Activated CD8-positive, alpha-beta memory T cell treated with anti-CD3 and anti-CD28 coated beads, Interleukin-2, amount 10 ng/mL, durations not matched to agents 7 days and 5 days (primary cell): ENCODE measurements around the gene PAX2. TPM values are rescaled to one million over a fixed set of nuclear protein-coding genes. Genes with fewer than 3 reads are reported as not detected.
A peak's percentile ranks its signal among the peaks of the same experiment; 100 is the strongest.

Experiments
- ATAC-seq: fragments of 150-1000 bp; cut with Tn5 transposase; one replicate; pipeline ENCODE4 v1.10.0; 2021; ENCODE audit warnings: moderate library complexity
- CTCF ChIA-PET: fragments of 350-600 bp; sonication (Branson Sonifier 250); formaldehyde crosslinking; loops from one replicate; lab custom pipeline; 2021; ENCODE audit warnings: antibody characterized with exemption; lab: Charles Lee
- DNase-seq: peaks from one replicate; pipeline ENCODE4 v3.0.0-alpha.2; 2020
- H3K27ac Mint-ChIP-seq: one replicate; pipeline ENCODE4 v1.8.0; 2021; ENCODE audit warnings: mild to moderate bottlenecking, mixed read lengths
- H3K27me3 Mint-ChIP-seq: one replicate; pipeline ENCODE4 v1.8.0; 2021; ENCODE audit warnings: mixed read lengths
- H3K36me3 Mint-ChIP-seq: one replicate; pipeline ENCODE4 v1.8.0; 2021; ENCODE audit warnings: mild to moderate bottlenecking, mixed read lengths
- H3K4me1 Mint-ChIP-seq: one replicate; pipeline ENCODE4 v1.8.0; 2021; ENCODE audit warnings: mixed read lengths
- H3K4me3 Mint-ChIP-seq: one replicate; pipeline ENCODE4 v1.8.0; 2021; ENCODE audit warnings: mild to moderate bottlenecking, moderate library complexity, mixed read lengths
- H3K9me3 Mint-ChIP-seq: one replicate; pipeline ENCODE4 v1.8.0; 2022; ENCODE audit warnings: low read depth, mixed read lengths
- total RNA-seq, 2 experiments: library from RNA; stranded (reverse); gene quantifications; one replicate each; pipeline ENCODE4 v1.2.3, GENCODE V29; 2021

PAX2 gene
- total RNA-seq, 2 experiments from 2014 or later = not detected

- Mint-ChIP-seq H3K27me3 (peaks cover 55% of the 10 kb centered on the region), H3K9me3 (no peaks in the 10 kb centered on the region), H3K27ac (no peak overlapping the region), H3K4me3 (no peak overlapping the region), H3K4me1 (peaks cover 2% of the 10 kb centered on the region), H3K36me3 (no peaks in the 10 kb centered on the region)
- no peak for ATAC-seq
- no peak for DNase-seq
- CTCF ChIA-PET = no interaction called here
Observed at GRCh38 chr10:100864036-100864885, 118.9 kb downstream of the PAX2 start.

GRCh38 chr10:100864978-100865377 is 119.6 kb downstream of the PAX2 start:
- ATAC-seq (no peak), DNase-seq (no peak)
- CTCF ChIA-PET = no interaction called here
- Mint-ChIP-seq H3K36me3 (no peaks in the 10 kb centered on the region), H3K4me1 (peaks cover 2% of the 10 kb centered on the region), H3K27me3 (peaks cover 53% of the 10 kb centered on the region), H3K27ac (no peak overlapping the region), H3K9me3 (no peaks in the 10 kb centered on the region), H3K4me3 (no peak overlapping the region)

GRCh38 chr10:100866010-100866409 is 120.6 kb downstream of the PAX2 start:
- Mint-ChIP-seq H3K27me3 (peaks cover 47% of the 10 kb centered on the region), H3K27ac (no peak overlapping the region), H3K9me3 (no peaks in the 10 kb centered on the region), H3K4me1 (peaks cover 2% of the 10 kb centered on the region), H3K36me3 (no peaks in the 10 kb centered on the region), H3K4me3 (no peak overlapping the region)
- DNase-seq (no peak), ATAC-seq (no peak)
- CTCF ChIA-PET = interaction anchor here (0.6 kb wide), 1 partner anchor 154 kb away, joined by 3 read pairs; no protein-coding TSS in a partner anchor

GRCh38 chr10:100866575-100867098 is 121.3 kb downstream of the PAX2 start:
- H3K36me3 Mint-ChIP-seq = no peaks in the 10 kb centered on the region
- DNase-seq (no peak), ATAC-seq (no peak)
- no peak overlapping the region for H3K27ac Mint-ChIP-seq
- peaks cover 2% of the 10 kb centered on the region for H3K4me1 Mint-ChIP-seq
- H3K4me3 Mint-ChIP-seq = no peak overlapping the region
- H3K27me3 Mint-ChIP-seq = peaks cover 42% of the 10 kb centered on the region
- H3K9me3 Mint-ChIP-seq = no peaks in the 10 kb centered on the region
- CTCF ChIA-PET = no interaction called here

- H3K4me1 Mint-ChIP-seq = peaks cover 2% of the 10 kb centered on the region
- H3K36me3 Mint-ChIP-seq = no peaks in the 10 kb centered on the region
- H3K27me3 Mint-ChIP-seq = peaks cover 38% of the 10 kb centered on the region
- no peak overlapping the region for H3K27ac Mint-ChIP-seq
- H3K4me3 Mint-ChIP-seq = no peak overlapping the region
- no peaks in the 10 kb centered on the region for H3K9me3 Mint-ChIP-seq
- no peak for ATAC-seq
- CTCF ChIA-PET = no interaction called here
- DNase-seq = no peak
Observed at GRCh38 chr10:100867261-100867963, 122.0 kb downstream of the PAX2 start.

- Mint-ChIP-seq H3K4me1 (peaks cover 2% of the 10 kb centered on the region), H3K27me3 (peaks cover 34% of the 10 kb centered on the region), H3K27ac (no peak overlapping the region), H3K36me3 (no peaks in the 10 kb centered on the region), H3K9me3 (no peaks in the 10 kb centered on the region), H3K4me3 (no peak overlapping the region)
- no peak for DNase-seq
- CTCF ChIA-PET = interaction anchor here (1.4 kb wide), 1 partner anchor 306 kb away, joined by 3 read pairs; no protein-coding TSS in a partner anchor
- no peak for ATAC-seq
Observed at GRCh38 chr10:100868382-100868781, 123.0 kb downstream of the PAX2 start.

GRCh38 chr10:100869399-100869798 is 124.0 kb downstream of the PAX2 start:
- H3K4me3 Mint-ChIP-seq = no peak overlapping the region
- DNase-seq = no peak
- CTCF ChIA-PET = interaction anchor here (1.4 kb wide), 1 partner anchor 307 kb away, joined by 3 read pairs; no protein-coding TSS in a partner anchor
- H3K27ac Mint-ChIP-seq = no peak overlapping the region
- H3K36me3 Mint-ChIP-seq = no peaks in the 10 kb centered on the region
- peaks cover 2% of the 10 kb centered on the region for H3K4me1 Mint-ChIP-seq
- no peak for ATAC-seq
- H3K27me3 Mint-ChIP-seq = peaks cover 31% of the 10 kb centered on the region
- no peaks in the 10 kb centered on the region for H3K9me3 Mint-ChIP-seq

GRCh38 chr10:100872034-100872791 is 126.8 kb downstream of the PAX2 start:
- ATAC-seq (peak; percentile 77), DNase-seq (peak; percentile 71)
- Mint-ChIP-seq H3K36me3 (no peaks in the 10 kb centered on the region), H3K4me1 (no peaks in the 10 kb centered on the region), H3K27me3 (peaks cover 11% of the 10 kb centered on the region), H3K4me3 (no peak overlapping the region), H3K27ac (no peak overlapping the region), H3K9me3 (no peaks in the 10 kb centered on the region)
- CTCF ChIA-PET = interaction anchor here (0.6 to 1.9 kb wide), 12 partner anchors 16 to 434 kb away, joined by 3 to 12 read pairs (median 4); no protein-coding TSS in a partner anchor

- no peaks in the 10 kb centered on the region for H3K9me3 Mint-ChIP-seq
- H3K27me3 Mint-ChIP-seq = peaks cover 3% of the 10 kb centered on the region
- ATAC-seq (no peak), DNase-seq (no peak)
- H3K4me1 Mint-ChIP-seq = no peaks in the 10 kb centered on the region
- H3K36me3 Mint-ChIP-seq = no peaks in the 10 kb centered on the region
- H3K4me3 Mint-ChIP-seq = no peak overlapping the region
- no peak overlapping the region for H3K27ac Mint-ChIP-seq
- CTCF ChIA-PET = interaction anchor here (0.6 to 1.3 kb wide), 3 partner anchors 15 to 202 kb away, joined by 3 to 12 read pairs (median 4); partner anchors contain the start of gene LZTS2
Observed at GRCh38 chr10:100873146-100873826, 127.9 kb downstream of the PAX2 start.

GRCh38 chr10:100873827-100874326 is 128.5 kb downstream of the PAX2 start:
- Mint-ChIP-seq H3K27ac (no peak overlapping the region), H3K4me3 (no peak overlapping the region), H3K27me3 (peaks cover 3% of the 10 kb centered on the region), H3K36me3 (no peaks in the 10 kb centered on the region), H3K4me1 (no peaks in the 10 kb centered on the region), H3K9me3 (no peaks in the 10 kb centered on the region)
- ATAC-seq (no peak), DNase-seq (no peak)
- CTCF ChIA-PET = interaction anchor here (0.6 to 1.2 kb wide), 3 partner anchors 23 to 203 kb away, joined by 3 to 4 read pairs (median 3); partner anchors contain the start of gene LZTS2

- DNase-seq (no peak), ATAC-seq (no peak)
- Mint-ChIP-seq H3K27ac (no peak overlapping the region), H3K27me3 (peaks cover 3% of the 10 kb centered on the region), H3K4me1 (no peaks in the 10 kb centered on the region), H3K4me3 (no peak overlapping the region), H3K9me3 (no peaks in the 10 kb centered on the region), H3K36me3 (no peaks in the 10 kb centered on the region)
- CTCF ChIA-PET = interaction anchor here (1.0 to 1.2 kb wide), 2 partner anchors 22 to 204 kb away, joined by 3 to 4 read pairs; no protein-coding TSS in a partner anchor
Observed at GRCh38 chr10:100874702-100875483, 129.5 kb downstream of the PAX2 start.
